WERI-Rb-1 (cell line): ENCODE results near the gene TPPP.

ENCODE experiments used
- DNase-seq: peaks from one replicate; pipeline ENCODE4 v3.0.0-alpha.2; 2020
- H3K27ac ChIP-seq: fragments of 250-450 bp; sonication (Bioruptor Pico); 2 replicates; pipeline ENCODE4 v1.5.1; 2020; ENCODE audit warnings: mild to moderate bottlenecking, moderate library complexity
- H3K27me3 ChIP-seq: fragments of 250-450 bp; sonication (Bioruptor Pico); 2 replicates; pipeline ENCODE4 v1.5.1; 2021; ENCODE audit warnings: mild to moderate bottlenecking, low read depth, moderate library complexity; ENCODE audit not compliant: insufficient read depth, severe bottlenecking
- H3K36me3 ChIP-seq: fragments of 250-450 bp; sonication (Bioruptor Pico); 2 replicates; pipeline ENCODE4 v1.5.1; 2020; ENCODE audit warnings: mild to moderate bottlenecking, moderate library complexity
- H3K4me3 ChIP-seq: 2 replicates; pipeline ENCODE4 v1.5.1; 2011; ENCODE audit warnings: low read depth, mild to moderate bottlenecking, control low read depth, low read length
- H3K9me3 ChIP-seq: fragments of 250-450 bp; sonication (Bioruptor Pico); 2 replicates; pipeline ENCODE4 v1.5.1; 2021; ENCODE audit warnings: mild to moderate bottlenecking, moderate library complexity; ENCODE audit not compliant: severe bottlenecking
- TF ChIP-seq, protein P1 (sequence below): IDR thresholded peaks from 2 replicates; pipeline ENCODE4 v1.5.1; 2011; ENCODE audit warnings: low read depth, mild to moderate bottlenecking, control low read depth, inconsistent platforms, low read length

Gene TPPP

DNA sequence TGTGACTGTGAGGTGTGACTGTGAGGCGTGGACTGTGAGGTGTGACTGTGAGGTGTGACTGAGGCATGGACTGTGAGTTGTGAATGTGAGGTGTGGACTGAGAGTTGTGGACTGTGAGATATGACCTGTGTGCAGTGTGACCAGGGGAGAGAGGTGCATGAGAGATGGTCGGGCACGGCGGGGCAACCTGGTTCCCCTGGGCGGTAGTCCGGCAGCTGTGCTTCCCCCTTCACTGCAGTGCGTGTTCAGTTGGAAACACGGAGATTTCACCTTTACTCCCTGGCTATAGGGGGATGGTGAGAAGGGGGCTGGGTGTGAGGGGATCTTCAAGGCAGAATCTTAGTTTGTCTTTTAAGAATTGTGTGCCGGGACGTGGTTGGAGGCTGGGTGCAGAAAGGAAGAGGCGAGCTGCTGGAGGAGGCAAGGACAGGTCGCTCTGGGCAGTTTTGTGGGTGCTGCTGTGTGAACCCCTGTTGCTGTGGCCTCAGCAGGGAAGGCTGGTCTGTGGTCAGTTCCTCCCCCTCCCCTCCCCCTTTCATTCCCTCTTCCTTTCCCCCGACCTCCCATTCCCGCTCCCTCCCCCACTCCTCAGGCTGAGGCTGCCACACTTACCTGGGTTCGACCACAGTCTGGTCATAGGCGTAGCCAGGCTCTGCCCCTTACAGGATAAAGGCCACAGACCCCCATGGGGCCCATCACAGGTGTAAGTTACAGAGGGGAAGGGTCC, 41.7 kb downstream of the TPPP start:
- Histone ChIP-seq H3K27ac (no peak overlapping the region), H3K9me3 (peaks cover 9% of the 10 kb centered on the region), H3K4me3 (no peak overlapping the region), H3K27me3 (no peaks in the 10 kb centered on the region), H3K36me3 (peaks cover 59% of the 10 kb centered on the region)
- TF ChIP-seq, protein P1, sequence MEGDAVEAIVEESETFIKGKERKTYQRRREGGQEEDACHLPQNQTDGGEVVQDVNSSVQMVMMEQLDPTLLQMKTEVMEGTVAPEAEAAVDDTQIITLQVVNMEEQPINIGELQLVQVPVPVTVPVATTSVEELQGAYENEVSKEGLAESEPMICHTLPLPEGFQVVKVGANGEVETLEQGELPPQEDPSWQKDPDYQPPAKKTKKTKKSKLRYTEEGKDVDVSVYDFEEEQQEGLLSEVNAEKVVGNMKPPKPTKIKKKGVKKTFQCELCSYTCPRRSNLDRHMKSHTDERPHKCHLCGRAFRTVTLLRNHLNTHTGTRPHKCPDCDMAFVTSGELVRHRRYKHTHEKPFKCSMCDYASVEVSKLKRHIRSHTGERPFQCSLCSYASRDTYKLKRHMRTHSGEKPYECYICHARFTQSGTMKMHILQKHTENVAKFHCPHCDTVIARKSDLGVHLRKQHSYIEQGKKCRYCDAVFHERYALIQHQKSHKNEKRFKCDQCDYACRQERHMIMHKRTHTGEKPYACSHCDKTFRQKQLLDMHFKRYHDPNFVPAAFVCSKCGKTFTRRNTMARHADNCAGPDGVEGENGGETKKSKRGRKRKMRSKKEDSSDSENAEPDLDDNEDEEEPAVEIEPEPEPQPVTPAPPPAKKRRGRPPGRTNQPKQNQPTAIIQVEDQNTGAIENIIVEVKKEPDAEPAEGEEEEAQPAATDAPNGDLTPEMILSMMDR, result no peak
- no peak for DNase-seq

DNA sequence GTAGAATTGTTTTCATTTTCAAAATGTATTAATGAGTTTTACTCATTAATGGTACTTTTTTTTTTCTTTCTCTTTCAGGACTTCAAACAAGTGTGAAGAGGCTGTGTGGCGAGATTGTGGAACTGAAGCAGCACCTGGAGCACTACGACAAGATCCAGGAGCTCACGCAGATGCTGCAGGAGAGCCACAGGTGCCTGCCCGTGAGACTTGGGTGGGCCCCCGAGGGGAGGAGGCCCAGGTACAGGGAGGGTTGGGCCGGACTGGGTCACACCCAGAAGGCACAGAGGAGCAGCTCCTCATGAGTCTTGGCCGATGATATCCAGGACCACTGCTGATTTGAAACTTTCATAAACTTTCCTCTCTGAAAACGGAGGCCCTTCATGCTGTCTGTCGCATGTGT, 45.4 kb downstream of the TPPP start:
- DNase-seq, result no peak
- Histone ChIP-seq H3K27ac (no peak overlapping the region), H3K36me3 (peaks cover 67% of the 10 kb centered on the region), H3K4me3 (no peak overlapping the region), H3K27me3 (no peaks in the 10 kb centered on the region), H3K9me3 (peaks cover 9% of the 10 kb centered on the region)
- TF ChIP-seq, protein P1, result no peak

GRCh38 chr5:647311-647710, 45.8 kb downstream of the TPPP start:
- Histone ChIP-seq H3K27me3 (no peaks in the 10 kb centered on the region), H3K4me3 (no peak overlapping the region), H3K36me3 (peaks cover 67% of the 10 kb centered on the region), H3K9me3 (peaks cover 9% of the 10 kb centered on the region), H3K27ac (no peak overlapping the region)
- TF ChIP-seq, protein P1, result no peak
- no peak for DNase-seq

- peaks cover 9% of the 10 kb centered on the region for H3K9me3 ChIP-seq
- H3K36me3 ChIP-seq, result peaks cover 64% of the 10 kb centered on the region
- TF ChIP-seq, protein P1, result no peak
- no peaks in the 10 kb centered on the region for H3K27me3 ChIP-seq
- no peak overlapping the region for H3K27ac ChIP-seq
- H3K4me3 ChIP-seq, result no peak overlapping the region
- DNase-seq, result no peak
Measured at GRCh38 chr5:646396-647201, 46.6 kb downstream of the TPPP start.

DNA sequence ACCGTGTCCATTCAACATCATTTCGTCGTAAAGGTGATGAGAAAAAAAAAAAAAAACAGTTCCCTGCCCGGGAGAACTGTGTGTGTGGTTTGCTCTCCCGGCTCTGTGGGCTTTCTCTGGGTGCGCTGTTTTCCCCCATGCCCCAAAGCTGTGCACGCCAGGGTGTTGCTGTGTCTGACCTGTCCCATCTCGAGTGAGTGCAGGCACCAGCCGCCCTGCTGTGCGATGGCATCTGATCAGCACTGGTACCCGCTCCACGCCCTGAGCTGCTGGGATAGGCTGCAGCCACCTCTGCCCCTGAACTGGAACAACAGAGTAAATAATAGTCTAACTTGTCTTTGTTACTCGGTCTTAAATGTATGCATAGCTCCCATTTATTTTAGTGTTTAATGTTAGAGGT, 47.7 kb downstream of the TPPP start:
- Histone ChIP-seq H3K9me3 (peaks cover 9% of the 10 kb centered on the region), H3K36me3 (peaks cover 72% of the 10 kb centered on the region), H3K4me3 (no peak overlapping the region), H3K27ac (no peak overlapping the region), H3K27me3 (no peaks in the 10 kb centered on the region)
- TF ChIP-seq, protein P1, result no peak
- no peak for DNase-seq
